Effector memory CD8-positive, alpha-beta T cell (primary cell): Measurements from ENCODE around the gene TRIM33.

Experiments
- ATAC-seq: fragments of 150-1000 bp; cut with Tn5 transposase; replicated peaks from 2 replicates; pipeline ENCODE4 v1.10.0; 2021; ENCODE audit warnings: mild to moderate bottlenecking, moderate library complexity
- DNase-seq, 3 experiments: peaks; one replicate each; pipeline ENCODE4 v3.0.0; 2021
- H3K27ac Mint-ChIP-seq, 2 donors: one replicate each; pipeline ENCODE4 v1.8.0; 2022; ENCODE audit warnings: mild to moderate bottlenecking in 2 of 2, mixed read lengths in 2 of 2, moderate library complexity in 2 of 2
- H3K27me3 Mint-ChIP-seq, 2 donors: one replicate each; pipeline ENCODE4 v1.8.0; 2022; ENCODE audit warnings: mixed read lengths in 2 of 2
- H3K36me3 Mint-ChIP-seq: one replicate; pipeline ENCODE4 v1.8.0; 2022; ENCODE audit warnings: mild to moderate bottlenecking, moderate library complexity, mixed read lengths; ENCODE audit not compliant: insufficient read depth
- H3K4me1 Mint-ChIP-seq, 2 donors: one replicate each; pipeline ENCODE4 v1.8.0; 2022; ENCODE audit warnings: low read depth in 2 of 2, mixed read lengths in 2 of 2
- H3K4me3 Mint-ChIP-seq, 2 donors: one replicate each; pipeline ENCODE4 v1.8.0; 2022; ENCODE audit warnings: mild to moderate bottlenecking in 2 of 2, mixed read lengths in 2 of 2, moderate library complexity in 2 of 2
- H3K9me3 Mint-ChIP-seq, 2 donors: one replicate each; pipeline ENCODE4 v1.8.0; 2022; ENCODE audit warnings: mixed read lengths in 2 of 2

The TRIM33 gene

DNA sequence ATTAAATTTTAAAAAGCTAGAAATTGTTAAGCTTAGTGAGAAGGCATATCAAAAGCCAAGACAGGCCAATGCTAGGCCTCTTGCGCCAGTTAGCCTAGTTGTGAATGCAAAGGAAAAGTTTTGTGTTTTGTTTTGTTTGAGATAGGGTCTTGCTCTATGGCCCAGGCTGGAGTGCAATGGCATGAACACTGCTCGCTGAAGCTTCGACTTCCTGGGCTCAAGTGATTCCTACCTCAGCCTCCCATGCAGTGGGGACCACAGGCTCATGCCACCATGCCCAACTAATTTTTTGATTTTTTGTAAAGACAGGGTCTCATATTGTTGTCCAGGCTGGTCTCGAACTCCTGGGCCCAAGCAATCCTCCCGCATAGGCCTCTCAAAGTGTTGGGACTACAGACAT lies 40.3 kb downstream of the TRIM33 start:
- H3K27ac Mint-ChIP-seq, result no peak overlapping the region

DNA sequence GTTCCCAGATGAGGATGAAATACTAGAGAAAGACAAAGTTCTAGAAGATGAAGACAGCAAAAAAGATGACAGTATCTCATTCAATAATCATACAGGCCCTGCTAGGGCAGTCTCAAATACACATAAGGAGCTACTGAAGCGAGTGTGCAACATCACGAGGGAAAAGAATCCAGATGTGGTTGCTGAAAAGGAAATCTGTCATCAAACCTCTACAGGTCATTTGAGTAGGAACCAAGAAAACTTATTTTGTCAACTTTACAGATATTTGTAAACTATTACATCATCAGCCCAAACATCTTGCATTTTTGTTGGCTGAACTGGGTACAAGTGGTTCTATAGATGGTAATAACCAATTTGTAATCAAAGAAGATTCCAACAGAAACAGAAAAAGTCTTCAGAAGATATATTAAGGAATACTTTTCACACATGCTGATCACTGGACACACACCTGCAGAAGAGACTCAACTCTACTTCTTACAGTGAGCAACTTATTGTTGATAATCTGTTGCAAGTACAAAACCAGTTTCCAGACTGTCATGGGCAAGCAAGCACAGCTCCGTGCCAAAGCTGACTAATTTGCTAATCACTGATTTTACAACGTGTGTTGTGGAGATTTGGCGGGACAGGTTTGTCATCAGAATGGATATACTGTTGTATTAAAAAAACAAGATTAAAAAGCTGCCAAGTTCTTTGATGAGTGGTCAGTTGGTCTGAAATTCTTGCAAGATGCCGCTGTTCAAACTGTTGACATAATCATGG lies 42.1 kb downstream of the TRIM33 start:
- Mint-ChIP-seq H3K27me3 (no peaks in the 10 kb centered on the region), H3K4me1 (peaks cover 38 to 63% of the 10 kb centered on the region in 2 donors), H3K27ac (peak overlapping the region; percentile 85 to 88), H3K4me3 (peak overlapping the region; percentile 52 to 73), H3K36me3 (peaks cover 8% of the 10 kb centered on the region), H3K9me3 (peaks cover 0 to 2% of the 10 kb centered on the region in 2 donors)
- no peak for DNase-seq
- no peak for ATAC-seq

More for the DNA sequence above, 40.3 kb downstream of the TRIM33 start:
- peaks cover 7% of the 10 kb centered on the region for H3K36me3 Mint-ChIP-seq
- ATAC-seq (no peak), DNase-seq (no peak)
- H3K4me1 Mint-ChIP-seq, result peaks cover 44 to 68% of the 10 kb centered on the region in 2 donors
- no peaks in the 10 kb centered on the region for H3K27me3 Mint-ChIP-seq
- peaks cover 0 to 2% of the 10 kb centered on the region in 2 donors for H3K9me3 Mint-ChIP-seq
- no peak overlapping the region for H3K4me3 Mint-ChIP-seq

DNA sequence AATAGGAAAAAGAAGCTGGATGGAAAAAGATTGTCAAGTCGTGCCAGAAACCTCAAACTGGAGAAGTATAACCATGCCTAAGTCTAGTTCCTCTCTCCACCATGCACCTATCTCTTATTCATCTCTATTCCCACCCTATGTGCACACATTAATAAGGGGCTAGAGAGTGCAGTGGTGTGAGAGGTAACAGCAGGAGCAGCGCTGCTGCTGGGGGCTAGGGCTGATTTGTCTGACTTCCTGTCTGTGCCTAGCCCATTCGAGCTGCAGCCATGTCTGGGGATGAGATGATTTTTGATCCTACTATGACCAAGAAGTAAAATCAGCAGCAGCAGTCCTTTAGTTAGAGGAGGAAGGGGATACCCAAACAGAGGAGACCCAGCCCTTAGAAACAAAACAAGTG lies 43.0 kb downstream of the TRIM33 start:
- Mint-ChIP-seq H3K4me3 (peak overlapping the region; percentile 52 to 73), H3K4me1 (peaks cover 33 to 56% of the 10 kb centered on the region in 2 donors)
- ATAC-seq, result peak; percentile 72

DNA sequence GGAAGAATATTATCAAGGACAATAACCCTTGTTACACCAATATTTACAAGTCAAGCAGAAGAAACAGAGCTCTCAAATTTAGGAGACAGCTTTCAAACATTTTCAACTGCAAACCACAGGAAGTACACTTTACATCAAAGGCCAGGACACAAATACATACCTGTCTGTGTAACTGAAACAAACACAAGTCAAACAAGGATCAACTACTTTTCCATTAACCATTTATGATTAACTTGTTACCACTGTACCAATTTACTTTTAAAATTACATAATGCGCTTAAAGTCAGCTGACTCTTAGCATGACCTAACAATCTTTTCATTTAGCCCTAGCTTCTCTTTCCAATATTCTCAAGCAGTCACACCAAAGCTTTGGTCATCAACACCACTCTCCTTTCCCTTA lies 43.5 kb downstream of the TRIM33 start:
- Mint-ChIP-seq H3K27ac (peak overlapping the region; percentile 36 to 85), H3K4me1 (peaks cover 31 to 51% of the 10 kb centered on the region in 2 donors), H3K36me3 (peaks cover 10% of the 10 kb centered on the region), H3K9me3 (no peaks in the 10 kb centered on the region), H3K4me3 (peak overlapping the region; percentile 52 to 73), H3K27me3 (no peaks in the 10 kb centered on the region)
- DNase-seq (no peak), ATAC-seq (peak; percentile 62)

More for the DNA sequence above, 43.0 kb downstream of the TRIM33 start:
- DNase-seq, result no peak
- H3K36me3 Mint-ChIP-seq, result peaks cover 10% of the 10 kb centered on the region
- no peaks in the 10 kb centered on the region for H3K9me3 Mint-ChIP-seq
- H3K27me3 Mint-ChIP-seq, result no peaks in the 10 kb centered on the region
- H3K27ac Mint-ChIP-seq, result peak overlapping the region; percentile 85 to 88

DNA sequence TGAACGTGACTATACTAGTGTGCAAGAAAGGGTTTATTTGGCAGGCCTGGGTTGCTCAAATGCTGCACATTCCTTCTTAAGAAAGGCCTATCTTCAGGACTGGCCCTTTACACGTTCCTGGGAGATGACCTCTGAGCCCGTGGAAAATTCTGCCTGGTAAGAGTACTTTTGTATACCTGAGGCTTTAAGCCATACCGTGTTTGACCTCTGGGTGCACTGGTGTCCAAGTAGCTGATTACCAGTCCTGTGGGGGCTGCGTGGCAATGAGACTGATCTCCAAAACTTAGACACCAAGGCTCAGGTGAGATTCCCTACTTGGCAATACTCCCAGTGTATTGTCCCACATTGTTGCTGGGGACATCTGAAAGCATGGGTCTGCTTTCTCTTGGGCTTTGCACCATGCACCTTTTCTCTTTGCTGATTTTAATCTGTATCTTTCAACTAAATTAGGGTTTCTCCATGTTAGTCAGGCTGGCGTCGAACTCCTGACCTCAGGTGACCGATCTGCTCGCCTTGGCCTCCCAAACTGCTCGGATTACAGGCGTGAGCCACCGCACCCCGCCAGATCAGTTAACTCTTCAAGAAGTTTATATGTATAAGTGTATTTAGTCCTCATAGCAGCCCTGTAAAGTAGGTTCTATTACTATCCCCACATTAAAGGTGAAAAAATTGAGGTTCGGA lies 44.5 kb downstream of the TRIM33 start:
- ATAC-seq (no peak), DNase-seq (no peak)
- Mint-ChIP-seq H3K4me3 (peak overlapping the region in 1 of 2 donors; percentile 73), H3K9me3 (no peaks in the 10 kb centered on the region), H3K36me3 (peaks cover 14% of the 10 kb centered on the region), H3K27me3 (no peaks in the 10 kb centered on the region), H3K27ac (peak overlapping the region; percentile 54 to 85), H3K4me1 (peaks cover 31 to 47% of the 10 kb centered on the region in 2 donors)

DNA sequence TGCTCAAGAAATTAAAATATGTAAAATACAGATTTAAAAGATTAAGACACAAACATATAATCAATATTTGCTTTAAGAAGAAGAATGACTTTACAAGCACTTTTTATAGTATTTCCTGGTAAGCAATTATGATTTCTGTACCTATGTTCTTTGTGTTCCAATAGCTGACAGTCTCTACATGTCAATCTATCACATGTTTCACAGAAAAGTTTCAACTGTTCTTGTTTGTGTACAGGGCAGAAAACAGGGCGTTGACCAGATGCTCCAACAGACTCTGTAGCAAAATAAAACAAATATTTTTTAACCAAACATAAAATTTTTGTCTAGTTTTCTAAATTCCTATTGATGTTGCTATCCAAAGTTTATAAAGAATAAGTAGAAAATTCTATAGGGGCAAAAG lies 48.0 kb downstream of the TRIM33 start:
- peaks cover 10% of the 10 kb centered on the region for H3K36me3 Mint-ChIP-seq
- H3K27me3 Mint-ChIP-seq, result no peaks in the 10 kb centered on the region
- H3K4me1 Mint-ChIP-seq, result peaks cover 27 to 41% of the 10 kb centered on the region in 2 donors
- no peak for ATAC-seq
- no peak overlapping the region for H3K4me3 Mint-ChIP-seq
- no peak for DNase-seq
- no peaks in the 10 kb centered on the region for H3K9me3 Mint-ChIP-seq
- no peak overlapping the region for H3K27ac Mint-ChIP-seq

DNA sequence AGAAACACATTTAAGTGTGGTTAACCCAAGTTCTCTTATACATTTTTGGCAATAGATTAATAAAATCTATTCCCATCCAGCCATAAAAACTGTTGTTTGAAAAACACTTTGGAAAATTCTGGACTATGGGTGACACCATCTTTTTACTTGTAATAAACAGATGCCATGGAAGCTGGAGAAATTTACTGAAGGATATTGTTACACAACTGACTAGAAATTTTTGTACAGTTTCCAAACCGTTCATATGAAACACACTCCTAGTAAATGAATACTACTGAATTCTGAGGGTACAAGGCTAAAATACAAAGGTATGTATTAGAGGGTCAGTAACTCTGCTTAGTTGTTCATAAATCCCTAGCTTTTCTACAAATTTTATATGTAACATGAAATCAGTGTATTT lies 48.7 kb downstream of the TRIM33 start:
- DNase-seq (no peak), ATAC-seq (no peak)
- Mint-ChIP-seq H3K36me3 (peaks cover 13% of the 10 kb centered on the region), H3K9me3 (no peaks in the 10 kb centered on the region), H3K4me1 (peaks cover 21 to 36% of the 10 kb centered on the region in 2 donors), H3K27me3 (no peaks in the 10 kb centered on the region), H3K4me3 (no peak overlapping the region), H3K27ac (no peak overlapping the region)

DNA sequence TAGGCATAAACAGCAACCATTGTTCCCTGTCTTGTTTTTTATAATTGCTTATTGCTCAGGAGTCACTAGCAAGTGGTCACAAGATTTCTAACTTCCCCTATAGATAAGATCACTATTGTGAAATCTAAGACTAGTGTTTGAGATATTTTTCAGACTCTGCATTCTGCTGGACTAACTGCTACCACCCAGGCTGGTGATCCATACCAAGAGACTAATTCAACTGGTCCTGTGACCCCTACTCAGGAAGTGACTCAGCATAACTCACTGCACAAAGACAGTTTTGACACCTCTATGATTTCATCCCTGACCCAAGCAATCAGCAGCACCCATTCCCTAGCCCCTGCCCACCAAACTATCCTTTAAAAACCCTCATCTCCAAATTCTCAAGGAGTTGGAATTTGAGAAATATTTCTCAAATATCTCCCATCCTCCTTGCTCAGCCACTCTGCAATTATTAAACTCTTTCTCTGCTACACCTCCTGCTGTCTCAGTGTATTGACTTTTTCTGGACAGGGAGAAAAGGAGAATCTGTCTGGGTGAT lies 52.7 kb downstream of the TRIM33 start:
- Mint-ChIP-seq H3K36me3 (peaks cover 25% of the 10 kb centered on the region), H3K27me3 (no peaks in the 10 kb centered on the region), H3K4me1 (peaks cover 13 to 23% of the 10 kb centered on the region in 2 donors)

DNA sequence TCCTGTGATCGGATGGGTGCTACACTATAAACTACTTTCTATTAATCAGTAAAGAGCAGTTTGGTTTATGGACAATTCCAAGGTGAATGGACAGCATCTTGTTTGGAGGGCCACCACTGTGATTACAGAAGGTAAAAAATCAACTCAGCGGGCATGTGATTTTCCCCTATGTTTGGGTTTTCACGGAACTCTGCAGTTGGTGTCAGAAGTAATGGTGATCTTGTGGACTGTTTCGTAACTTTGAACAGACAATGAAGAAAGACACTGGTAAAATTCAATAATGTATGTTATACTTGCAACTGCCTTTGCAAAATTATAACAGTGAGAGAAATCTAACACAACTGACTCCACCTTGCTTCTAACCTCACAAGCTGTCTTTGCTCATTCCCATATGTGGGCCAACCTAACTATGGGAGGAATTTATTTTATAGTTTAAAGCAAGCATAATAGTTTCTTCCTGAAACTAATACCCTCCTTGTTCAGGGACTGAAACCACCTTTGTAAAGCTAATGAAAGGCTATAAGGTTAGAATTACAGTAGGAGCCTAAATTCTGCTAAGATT lies 53.2 kb downstream of the TRIM33 start:
- Mint-ChIP-seq H3K4me1 (peaks cover 13 to 23% of the 10 kb centered on the region in 2 donors), H3K36me3 (peaks cover 30% of the 10 kb centered on the region), H3K9me3 (no peaks in the 10 kb centered on the region), H3K4me3 (no peak overlapping the region), H3K27ac (peak overlapping the region; percentile 53 to 71), H3K27me3 (no peaks in the 10 kb centered on the region)
- ATAC-seq (no peak), DNase-seq (no peak)

More for the DNA sequence above, 52.7 kb downstream of the TRIM33 start:
- Mint-ChIP-seq H3K4me3 (no peak overlapping the region), H3K9me3 (no peaks in the 10 kb centered on the region), H3K27ac (peak overlapping the region; percentile 53 to 71)
- no peak for ATAC-seq
- DNase-seq, result no peak

DNA sequence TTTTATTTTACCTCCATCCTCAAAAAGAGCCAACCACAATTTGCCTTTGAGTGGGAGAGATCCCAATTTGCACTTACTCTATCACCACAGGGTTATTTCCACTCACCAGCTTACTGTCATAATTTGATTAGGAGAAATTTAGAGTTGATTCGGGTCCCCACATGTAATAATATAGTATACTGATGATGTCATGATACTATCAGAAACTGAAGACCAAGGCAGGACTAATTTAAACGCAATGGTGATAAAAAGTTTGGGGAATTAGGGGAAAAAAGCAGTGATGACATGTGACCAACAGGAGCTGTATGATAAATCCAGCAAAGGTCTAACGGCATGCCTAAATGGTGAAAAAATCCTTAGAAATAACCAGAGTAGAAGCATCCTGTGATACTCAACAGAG lies 54.4 kb downstream of the TRIM33 start:
- Mint-ChIP-seq H3K9me3 (no peaks in the 10 kb centered on the region), H3K4me1 (peaks cover 13 to 23% of the 10 kb centered on the region in 2 donors), H3K36me3 (peaks cover 31% of the 10 kb centered on the region), H3K27ac (no peak overlapping the region), H3K4me3 (no peak overlapping the region), H3K27me3 (no peaks in the 10 kb centered on the region)
- no peak for DNase-seq
- ATAC-seq, result no peak

DNA sequence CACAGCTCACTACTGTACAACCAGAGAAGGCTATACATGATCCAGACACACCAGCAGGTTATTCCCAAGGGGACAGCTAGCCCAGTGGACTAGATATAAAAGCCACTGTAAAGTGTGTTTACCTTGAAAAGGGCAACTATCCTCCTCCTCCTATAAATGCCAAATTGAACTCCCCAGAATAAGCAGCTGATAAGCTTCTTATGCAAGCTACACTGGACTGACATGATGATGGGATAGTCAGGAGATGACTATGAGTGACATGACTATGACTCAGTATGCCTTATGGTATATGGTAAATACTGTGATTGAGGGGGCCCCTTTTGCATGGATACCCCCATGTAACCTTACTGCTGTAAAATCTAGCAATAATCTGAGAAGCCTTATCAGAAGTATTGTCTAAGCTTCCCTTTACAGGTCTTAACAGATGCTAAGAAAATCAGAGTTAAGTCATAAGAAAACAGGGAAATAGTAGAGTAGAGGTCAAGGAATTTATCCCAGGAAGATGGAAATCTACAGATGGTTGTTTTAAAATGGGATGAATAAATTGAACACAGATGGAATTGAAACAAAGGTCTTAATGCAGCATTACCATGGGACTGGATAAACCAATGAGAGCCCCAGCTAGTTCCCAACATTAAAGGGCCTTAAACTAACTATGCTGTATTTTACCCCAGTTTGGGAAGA lies 55.8 kb downstream of the TRIM33 start:
- Mint-ChIP-seq H3K4me1 (peaks cover 13 to 19% of the 10 kb centered on the region in 2 donors), H3K9me3 (no peaks in the 10 kb centered on the region), H3K36me3 (peaks cover 34% of the 10 kb centered on the region), H3K27me3 (no peaks in the 10 kb centered on the region), H3K27ac (peak overlapping the region in 1 of 2 donors; percentile 11), H3K4me3 (no peak overlapping the region)
- ATAC-seq (no peak), DNase-seq (no peak)

DNA sequence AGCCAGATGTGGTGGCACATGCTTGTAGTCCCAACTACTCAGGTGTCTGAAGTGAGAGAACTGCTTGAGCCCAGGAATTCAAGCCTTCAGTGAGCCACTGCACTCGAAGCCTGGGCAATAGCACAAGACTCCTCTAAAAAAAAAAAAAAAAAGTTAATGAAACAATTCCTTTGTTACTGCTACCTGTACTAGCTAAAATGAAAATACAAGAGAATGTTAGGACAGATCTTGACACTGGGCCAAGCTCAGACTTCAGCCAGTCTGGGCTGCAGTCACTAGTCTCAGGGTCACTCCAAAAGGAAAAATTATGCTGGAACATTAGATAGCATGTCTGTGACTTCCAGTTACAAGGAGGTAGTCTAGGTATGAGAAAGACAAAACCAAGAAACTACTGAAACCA lies 56.5 kb downstream of the TRIM33 start:
- Mint-ChIP-seq H3K4me3 (no peak overlapping the region), H3K4me1 (peaks cover 10 to 19% of the 10 kb centered on the region in 2 donors), H3K36me3 (peaks cover 40% of the 10 kb centered on the region), H3K9me3 (no peaks in the 10 kb centered on the region), H3K27me3 (no peaks in the 10 kb centered on the region), H3K27ac (peak overlapping the region in 1 of 2 donors; percentile 11)
- no peak for ATAC-seq
- DNase-seq, result no peak

DNA sequence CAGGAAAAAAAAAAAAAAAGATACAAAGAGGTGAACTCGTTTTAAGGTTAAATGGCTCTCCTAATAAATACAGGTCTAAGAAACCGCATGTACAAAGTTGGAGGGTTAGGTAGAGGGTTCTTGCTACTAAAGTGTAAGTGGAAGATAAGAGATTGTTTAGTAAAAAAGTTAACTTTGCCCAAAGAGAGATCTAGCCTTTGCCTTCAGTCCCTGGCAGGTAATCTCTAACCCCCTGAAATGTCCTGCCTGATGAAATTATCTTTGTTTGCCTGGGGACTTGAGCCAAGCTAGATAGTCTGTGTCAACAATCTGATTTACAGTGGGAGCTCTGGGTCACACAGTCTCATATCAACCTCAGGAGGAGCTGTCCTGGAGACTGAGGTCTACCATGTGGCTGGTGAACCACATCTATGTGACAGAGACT lies 57.6 kb downstream of the TRIM33 start:
- H3K27ac Mint-ChIP-seq, result peak overlapping the region in 1 of 2 donors; percentile 41
- peaks cover 4 to 14% of the 10 kb centered on the region in 2 donors for H3K4me1 Mint-ChIP-seq
- H3K9me3 Mint-ChIP-seq, result no peaks in the 10 kb centered on the region
- peaks cover 40% of the 10 kb centered on the region for H3K36me3 Mint-ChIP-seq
- DNase-seq (no peak), ATAC-seq (no peak)
- H3K4me3 Mint-ChIP-seq, result no peak overlapping the region
- no peaks in the 10 kb centered on the region for H3K27me3 Mint-ChIP-seq
